ENCODE measurements around the gene ANO4. TPM values are rescaled to one million over a fixed set of nuclear protein-coding genes. Genes with fewer than 3 reads are reported as not detected.

Gene ANO4
- total RNA-seq, 1 donor from 2014 or later = 0.74 TPM

GRCh38 chr12:101042211-101042610 lies 247.6 kb downstream of the ANO4 start:
- Histone ChIP-seq H3K4me3 (no peak overlapping the region), H3K27ac (no peak overlapping the region)
- no peak for TF ChIP-seq POLR2A (IDR thresholded peaks at IDR 0.05)
- no peak for TF ChIP-seq CTCF (IDR thresholded peaks at IDR 0.05)
- no peak for TF ChIP-seq POLR2AphosphoS5 (IDR thresholded peaks at IDR 0.05; ENCODE audit: insufficient read depth in 1 of 2, low read depth in 1 of 2)

GRCh38 chr12:101044512-101045059 lies 250.0 kb downstream of the ANO4 start:
- H3K27ac ChIP-seq = no peak overlapping the region

More at GRCh38 chr12:101042211-101042610, 247.6 kb downstream of the ANO4 start:
- Histone ChIP-seq H3K9me3 (no peaks in the 10 kb centered on the region), H3K27me3 (no peaks in the 10 kb centered on the region), H3K36me3 (no peaks in the 10 kb centered on the region), H3K4me1 (peaks cover 21% of the 10 kb centered on the region)
- intact Hi-C loops (cut with DNase I) = no loop called here
- DNase-seq (ENCODE audit: extremely low spot score in 2 of 2) = no peak

GRCh38 chr12:101045486-101046464 lies 251.2 kb downstream of the ANO4 start:
- no peak overlapping the region for H3K4me3 ChIP-seq
- no peaks in the 10 kb centered on the region for H3K27me3 ChIP-seq
- peak overlapping the region; percentile 58 for H3K27ac ChIP-seq
- no peaks in the 10 kb centered on the region for H3K36me3 ChIP-seq
- H3K4me1 ChIP-seq = peaks cover 21% of the 10 kb centered on the region
- H3K9me3 ChIP-seq = no peaks in the 10 kb centered on the region
- intact Hi-C loops (cut with DNase I) = no loop called here
- DNase-seq (ENCODE audit: extremely low spot score in 2 of 2) = no peak
- TF ChIP-seq CTCF (IDR thresholded peaks at IDR 0.05) = no peak
- TF ChIP-seq POLR2AphosphoS5 (IDR thresholded peaks at IDR 0.05; ENCODE audit: insufficient read depth in 1 of 2, low read depth in 1 of 2) = no peak
- no peak for TF ChIP-seq POLR2A (IDR thresholded peaks at IDR 0.05)

More at GRCh38 chr12:101044512-101045059, 250.0 kb downstream of the ANO4 start:
- no peak for DNase-seq (ENCODE audit: extremely low spot score in 2 of 2)
- Histone ChIP-seq H3K4me1 (peaks cover 21% of the 10 kb centered on the region), H3K4me3 (no peak overlapping the region), H3K27me3 (no peaks in the 10 kb centered on the region), H3K36me3 (no peaks in the 10 kb centered on the region), H3K9me3 (no peaks in the 10 kb centered on the region)
- intact Hi-C loops (cut with DNase I) = no loop called here
- TF ChIP-seq CTCF (IDR thresholded peaks at IDR 0.05) (no peak), POLR2A (IDR thresholded peaks at IDR 0.05) (no peak), POLR2AphosphoS5 (IDR thresholded peaks at IDR 0.05; ENCODE audit: insufficient read depth in 1 of 2, low read depth in 1 of 2) (no peak)

- no peak overlapping the region for H3K4me3 ChIP-seq
- intact Hi-C loops (cut with DNase I) = no loop called here
- H3K36me3 ChIP-seq = no peaks in the 10 kb centered on the region
- H3K27me3 ChIP-seq = no peaks in the 10 kb centered on the region
- H3K9me3 ChIP-seq = no peaks in the 10 kb centered on the region
- H3K27ac ChIP-seq = no peak overlapping the region
- H3K4me1 ChIP-seq = peaks cover 30% of the 10 kb centered on the region
- TF ChIP-seq POLR2AphosphoS5 (IDR thresholded peaks at IDR 0.05; ENCODE audit: insufficient read depth in 1 of 2, low read depth in 1 of 2) (no peak), POLR2A (IDR thresholded peaks at IDR 0.05) (no peak), CTCF (IDR thresholded peaks at IDR 0.05) (no peak)
- no peak for DNase-seq (ENCODE audit: extremely low spot score in 2 of 2)
Measured at GRCh38 chr12:101047652-101048051, 253.1 kb downstream of the ANO4 start.
